Right atrium auricular region (tissue), 2 donors: ENCODE measurements around the gene XAF1. TPM values are rescaled to one million over a fixed set of nuclear protein-coding genes. Genes with fewer than 3 reads are reported as not detected.

Experiments
- DNase-seq: peaks from one replicate; pipeline ENCODE4 v3.0.0-alpha.2; 2019; ENCODE audit warnings: low spot score
- H3K27ac ChIP-seq, 2 donors: fragments of 200-600 bp; sonication (generic); 1 replicate in 1 of 2; 2 replicates in 1 of 2; pipeline ENCODE4 v1.5.1; 2016 to 2019
- H3K27me3 ChIP-seq, 2 donors: fragments of 200-600 bp; sonication (generic); one replicate each; pipeline versions ENCODE4 v1.5.1 to v1.6.0; 2017 to 2019
- H3K36me3 ChIP-seq: fragments of 200-600 bp; sonication (generic); one replicate; pipeline ENCODE4 v1.5.1; 2016
- H3K4me1 ChIP-seq, 2 donors: fragments of 200-600 bp; sonication (generic); one replicate each; pipeline versions ENCODE4 v1.5.1 to v1.6.0; 2017 to 2019
- H3K4me3 ChIP-seq, 2 donors: fragments of 200-600 bp; sonication (generic); 1 replicate in 1 of 2; 2 replicates in 1 of 2; pipeline ENCODE4 v1.5.1; 2017 to 2019; ENCODE audit warnings: mild to moderate bottlenecking in 1 of 2, moderate library complexity in 1 of 2
- H3K9me3 ChIP-seq, 2 donors: fragments of 200-600 bp; sonication (generic); one replicate each; pipeline ENCODE4 v1.5.1; 2019
- total RNA-seq, 2 donors: library from RNA; depleted of rRNA; stranded (reverse); fragments of >200 nt; gene quantifications; one replicate each; pipeline ENCODE4 v1.1.0, GENCODE V29; 2016
- TF ChIP-seq, protein P1 (sequence below), 2 donors: fragments of 200-600 bp; sonication (generic); IDR thresholded peaks; one replicate each; pipeline ENCODE4 v1.5.1; 2019; ENCODE audit warnings: antibody characterized with exemption in 2 of 2

Gene XAF1
- total RNA-seq, 2 donors from 2014 or later: 9.4 to 12.8 TPM

GRCh38 chr17:6818938-6819337 lies 63.1 kb downstream of the XAF1 start:
- no peak for DNase-seq
- no peaks in the 10 kb centered on the region for H3K4me1 ChIP-seq
- no peak overlapping the region for H3K4me3 ChIP-seq
- no peaks in the 10 kb centered on the region for H3K36me3 ChIP-seq
- H3K27me3 ChIP-seq: no peaks in the 10 kb centered on the region
- TF ChIP-seq, protein P1, sequence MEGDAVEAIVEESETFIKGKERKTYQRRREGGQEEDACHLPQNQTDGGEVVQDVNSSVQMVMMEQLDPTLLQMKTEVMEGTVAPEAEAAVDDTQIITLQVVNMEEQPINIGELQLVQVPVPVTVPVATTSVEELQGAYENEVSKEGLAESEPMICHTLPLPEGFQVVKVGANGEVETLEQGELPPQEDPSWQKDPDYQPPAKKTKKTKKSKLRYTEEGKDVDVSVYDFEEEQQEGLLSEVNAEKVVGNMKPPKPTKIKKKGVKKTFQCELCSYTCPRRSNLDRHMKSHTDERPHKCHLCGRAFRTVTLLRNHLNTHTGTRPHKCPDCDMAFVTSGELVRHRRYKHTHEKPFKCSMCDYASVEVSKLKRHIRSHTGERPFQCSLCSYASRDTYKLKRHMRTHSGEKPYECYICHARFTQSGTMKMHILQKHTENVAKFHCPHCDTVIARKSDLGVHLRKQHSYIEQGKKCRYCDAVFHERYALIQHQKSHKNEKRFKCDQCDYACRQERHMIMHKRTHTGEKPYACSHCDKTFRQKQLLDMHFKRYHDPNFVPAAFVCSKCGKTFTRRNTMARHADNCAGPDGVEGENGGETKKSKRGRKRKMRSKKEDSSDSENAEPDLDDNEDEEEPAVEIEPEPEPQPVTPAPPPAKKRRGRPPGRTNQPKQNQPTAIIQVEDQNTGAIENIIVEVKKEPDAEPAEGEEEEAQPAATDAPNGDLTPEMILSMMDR (IDR thresholded peaks at IDR 0.05): no peak
- H3K9me3 ChIP-seq: no peaks in the 10 kb centered on the region
- H3K27ac ChIP-seq: no peak overlapping the region

DNA sequence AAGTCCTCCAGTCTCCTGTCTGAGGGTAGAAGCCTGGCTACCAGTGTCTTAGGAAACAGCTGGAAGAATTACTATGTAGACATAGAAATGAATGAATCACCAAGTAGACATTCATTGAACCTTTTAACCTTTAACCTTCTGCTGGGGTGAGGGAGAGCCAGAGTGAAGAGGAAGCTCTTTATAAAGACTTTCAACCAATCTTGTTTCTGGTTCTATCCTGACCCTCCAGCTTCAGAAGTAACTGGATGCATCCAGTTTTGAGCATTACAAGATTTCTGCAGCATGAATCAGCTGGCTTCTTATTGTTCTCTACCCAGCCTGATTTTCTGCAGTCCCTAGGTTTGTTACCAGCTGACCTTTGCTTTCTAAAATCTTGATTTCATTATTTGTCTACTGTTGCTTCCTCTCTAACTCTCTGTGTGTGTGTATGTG lies 67.2 kb downstream of the XAF1 start:
- Histone ChIP-seq H3K27me3 (no peaks in the 10 kb centered on the region), H3K4me1 (no peaks in the 10 kb centered on the region), H3K9me3 (no peaks in the 10 kb centered on the region), H3K27ac (no peak overlapping the region), H3K4me3 (no peak overlapping the region), H3K36me3 (no peaks in the 10 kb centered on the region)
- DNase-seq: no peak
- TF ChIP-seq, protein P1 (IDR thresholded peaks at IDR 0.05): no peak

Other genes with a start within 250 kb of the XAF1 start
- 1 to 10 TPM in 1 of 2 donors, under 1 TPM in 1; 0.56 to 1.2 TPM for gene PITPNM3, start 199.5 kb upstream of the XAF1 start, total RNA-seq
- 1 to 10 TPM; 5.3 to 8.4 TPM for gene KIAA0753, start 115.3 kb upstream of the XAF1 start, total RNA-seq
- gene TXNDC17, start 115.0 kb upstream of the XAF1 start, total RNA-seq: 100 to 1,000 TPM in 1 of 2 donors, 10 to 100 TPM in 1; 98.0 to 155 TPM
- gene MED31, start 104.4 kb upstream of the XAF1 start, total RNA-seq: 1 to 10 TPM; 7.0 to 8.2 TPM
- under 1 TPM in 1 of 2 donors, not detected in 1; 0.63 TPM for gene C17orf100, start 104.3 kb upstream of the XAF1 start, total RNA-seq
- not detected for gene SLC13A5, start 42.7 kb upstream of the XAF1 start, total RNA-seq
- not detected for gene FBXO39, start 20.2 kb downstream of the XAF1 start, total RNA-seq
- gene TEKT1, start 75.7 kb downstream of the XAF1 start, total RNA-seq: not detected
- under 1 TPM in 1 of 2 donors, not detected in 1; 0.47 TPM for gene ALOX12, start 240.0 kb downstream of the XAF1 start, total RNA-seq